Cardiac fibroblast (primary cell): ENCODE results near the gene HOXC4.

Experiments
- DNase-seq, 2 donors: peaks; one replicate each; pipeline versions ENCODE4 v3.0.0 to v3.0.0-alpha.2; 2010; ENCODE audit warnings: low read depth in 2 of 2
- H3K4me3 ChIP-seq, 2 donors: replicated peaks in 1 of 2; 1 replicate in 1 of 2; 2 replicates in 1 of 2; pipeline ENCODE4 v1.5.1; 2011; ENCODE audit warnings: low read depth in 2 of 2, low read length in 2 of 2, mild to moderate bottlenecking in 2 of 2, moderate library complexity in 1 of 2
- CTCF ChIP-seq: IDR thresholded peaks from one replicate; pipeline ENCODE4 v1.5.1; 2011; ENCODE audit warnings: low read depth, mild to moderate bottlenecking, low read length, inconsistent platforms

The HOXC4 gene

GRCh38 chr12:54053751-54054741, at the start of gene HOXC4:
Gene HOXC4 (plus strand): TSS chr12:54053835. CDS start chr12:54053923, 88 bp downstream.
- TF ChIP-seq CTCF = no peak
- no peak for DNase-seq
- H3K4me3 ChIP-seq = peak within 1 kb of the TSS; percentile 34 to 40

- no peak for TF ChIP-seq CTCF
- H3K4me3 ChIP-seq = no peak overlapping the region
- DNase-seq = no peak
These were observed 49.4 kb upstream of the HOXC4 start for GRCh38 chr12:54004063-54004840.

- no peak overlapping the region for H3K4me3 ChIP-seq
- DNase-seq = no peak
- TF ChIP-seq CTCF = no peak
These were observed 48.6 kb upstream of the HOXC4 start for GRCh38 chr12:54004841-54005530.

GRCh38 chr12:54005531-54005852, 48.1 kb upstream of the HOXC4 start:
- H3K4me3 ChIP-seq = no peak overlapping the region
- no peak for TF ChIP-seq CTCF
- no peak for DNase-seq

GRCh38 chr12:54005853-54006558, 47.6 kb upstream of the HOXC4 start:
- peak; percentile 81 to 82 for DNase-seq
- peak; percentile 84 for TF ChIP-seq CTCF
- peak overlapping the region in 1 of 2 donors; percentile 13 for H3K4me3 ChIP-seq
